Ramos (cell line): ENCODE data around the gene FAM221B.

Experiments
- in situ Hi-C: fragments of 300-500 bp; cut with MboI; formaldehyde crosslinking; loops from one replicate; pipeline ENCODE4 v1.14.3; 2022; ENCODE audit warnings: low sequenced_read_pairs; ENCODE audit not compliant: unreplicated experiment

FAM221B gene

DNA sequence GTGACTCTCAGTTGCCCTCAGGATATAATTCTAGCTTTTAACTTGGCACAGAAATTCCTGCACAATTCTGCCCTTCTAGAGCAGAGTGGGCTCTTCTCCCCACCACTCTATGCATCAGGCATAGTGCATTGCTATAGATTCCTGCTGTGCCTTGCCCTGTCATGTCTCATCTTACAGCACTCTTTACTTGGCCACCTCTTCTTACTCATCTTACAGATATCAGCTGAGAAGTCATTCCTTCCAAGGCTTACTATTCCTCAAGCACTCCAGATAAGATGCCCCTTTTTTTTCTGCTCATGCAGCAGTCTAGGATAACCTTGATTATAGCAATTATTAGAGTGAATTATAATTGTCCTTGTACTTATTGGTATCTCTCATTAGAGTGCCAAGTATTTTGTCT, 5.6 kb downstream of the FAM221B start:
- in situ Hi-C loops, result no loop called here

- in situ Hi-C loops, result no loop called here
Observed at GRCh38 chr9:35820076-35820475, 8.5 kb downstream of the FAM221B start.

GRCh38 chr9:35818341-35818740, 10.2 kb downstream of the FAM221B start:
- in situ Hi-C loops, result no loop called here

- in situ Hi-C loops, result no loop called here
Observed at GRCh38 chr9:35816708-35817107, 11.8 kb downstream of the FAM221B start.

GRCh38 chr9:35814841-35815543, 13.5 kb downstream of the FAM221B start, which contains the start of gene HINT2:
TSS of gene HINT2 (minus strand) at chr9:35815042. CDS start at chr9:35814979, 63 bp downstream.
- in situ Hi-C loops, result no loop called here

DNA sequence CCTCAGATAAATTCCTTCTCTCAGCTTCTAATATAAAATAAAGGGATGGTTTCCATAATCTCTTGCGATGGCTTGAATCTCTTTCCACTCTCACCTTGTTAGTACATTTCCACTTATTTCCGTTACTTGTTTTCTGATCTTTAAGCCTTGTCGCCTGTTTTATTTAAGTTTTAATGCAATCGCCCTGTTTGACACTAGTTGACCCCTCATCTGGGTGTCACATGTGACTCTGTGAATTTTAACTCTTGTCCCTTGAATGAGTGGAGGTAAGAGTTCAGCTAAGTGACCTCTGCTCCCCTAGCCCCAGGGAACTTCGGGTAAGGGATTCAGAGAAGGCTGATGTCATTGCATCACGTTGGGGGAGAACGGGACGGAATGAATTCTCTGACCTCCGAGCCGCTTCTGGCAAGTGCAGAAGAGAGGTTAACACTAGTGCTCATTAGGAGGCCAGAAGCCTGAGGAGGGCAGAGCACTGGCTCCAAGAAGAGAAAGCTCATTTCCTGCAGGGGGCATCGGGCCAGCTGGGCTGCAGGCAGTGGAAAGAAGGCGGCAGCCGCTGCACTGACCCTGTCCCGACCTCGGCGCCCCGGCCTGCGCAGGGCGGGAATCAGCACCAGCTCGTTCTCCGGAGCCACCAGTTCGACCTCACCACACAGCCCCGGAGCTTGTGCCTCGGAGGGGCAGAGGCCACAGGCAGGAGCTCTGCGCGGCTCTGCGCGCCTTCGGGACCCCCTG, 14.3 kb downstream of the FAM221B start:
- in situ Hi-C loops, result no loop called here

GRCh38 chr9:35813434-35814105, 15.0 kb downstream of the FAM221B start:
- in situ Hi-C loops, result no loop called here

- in situ Hi-C loops, result no loop called here
Observed at GRCh38 chr9:35812025-35812602, 16.4 kb downstream of the FAM221B start, which contains the start of gene SPAG8. TSS of gene SPAG8 (minus strand) at chr9:35812262. CDS start at chr9:35812147, 115 bp downstream.

DNA sequence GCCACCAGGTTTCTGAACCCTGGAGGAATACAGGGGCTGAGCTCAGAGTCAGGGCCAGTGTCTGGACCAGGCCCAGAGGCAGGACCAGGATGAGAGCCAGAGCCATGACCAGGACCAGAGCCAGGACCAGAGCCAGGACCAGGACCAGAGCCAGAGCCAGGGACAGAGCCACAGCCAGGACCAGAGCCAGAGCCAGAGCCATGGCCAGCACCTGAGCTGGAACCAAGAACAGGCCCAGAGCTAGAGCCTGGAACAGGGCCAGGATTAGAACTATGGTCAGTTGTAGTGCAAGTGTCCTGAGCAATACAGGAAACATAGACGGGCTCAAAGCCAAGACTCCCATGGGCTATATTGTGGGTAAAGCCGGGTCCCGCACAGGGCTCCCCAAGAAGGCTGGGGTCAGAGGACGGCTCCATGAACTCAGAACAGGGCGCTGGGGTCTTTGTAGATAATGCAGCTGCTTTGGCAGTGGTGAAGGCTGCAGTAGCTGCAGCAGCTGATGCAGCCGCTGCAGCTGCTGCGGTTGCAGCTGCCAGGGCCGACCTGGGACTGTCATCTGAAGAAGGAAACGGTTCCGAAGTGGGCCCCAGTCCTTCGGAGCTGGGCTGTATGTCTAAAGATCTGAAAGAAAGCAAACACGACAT, 17.0 kb downstream of the FAM221B start:
- in situ Hi-C loops, result no loop called here

DNA sequence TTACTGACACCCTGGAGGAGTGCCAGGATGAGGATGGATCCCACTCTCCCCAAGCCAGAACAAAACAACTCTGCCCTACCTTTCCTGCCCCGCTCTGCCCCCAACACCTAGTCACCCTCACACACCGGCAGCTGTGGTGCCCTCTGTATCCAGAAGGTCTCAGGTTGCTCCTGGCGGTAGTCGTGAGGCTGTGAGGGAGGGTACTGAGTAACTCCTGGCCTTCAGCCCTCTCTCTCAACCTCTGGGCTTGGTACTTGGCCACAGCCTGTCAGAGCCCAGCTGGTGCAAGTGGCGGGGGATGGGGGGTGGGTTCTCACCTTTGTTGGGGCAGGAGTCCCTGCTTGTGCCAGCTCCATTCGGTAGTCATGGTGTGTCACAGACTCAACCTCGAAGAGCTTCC, 18.4 kb downstream of the FAM221B start:
- in situ Hi-C loops, result no loop called here

DNA sequence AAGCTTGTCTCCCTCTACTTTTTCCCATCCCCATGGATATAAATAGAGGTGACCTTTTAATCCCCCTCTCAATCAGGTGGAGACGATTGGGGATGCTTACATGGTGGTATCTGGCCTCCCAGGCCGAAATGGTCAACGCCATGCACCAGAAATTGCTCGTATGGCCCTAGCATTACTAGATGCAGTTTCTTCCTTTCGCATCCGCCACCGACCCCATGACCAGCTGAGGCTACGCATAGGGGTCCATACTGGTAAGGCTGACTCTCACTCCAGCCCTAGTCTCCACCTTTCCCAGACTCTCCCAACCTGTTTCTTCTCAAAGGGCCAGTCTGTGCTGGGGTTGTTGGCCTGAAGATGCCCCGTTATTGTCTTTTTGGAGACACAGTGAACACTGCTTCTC, 20.1 kb downstream of the FAM221B start:
- in situ Hi-C loops, result no loop called here

GRCh38 chr9:35806101-35806500, 22.4 kb downstream of the FAM221B start:
- in situ Hi-C loops, result no loop called here

GRCh38 chr9:35801328-35802128, 27.0 kb downstream of the FAM221B start:
- in situ Hi-C loops, result no loop called here

DNA sequence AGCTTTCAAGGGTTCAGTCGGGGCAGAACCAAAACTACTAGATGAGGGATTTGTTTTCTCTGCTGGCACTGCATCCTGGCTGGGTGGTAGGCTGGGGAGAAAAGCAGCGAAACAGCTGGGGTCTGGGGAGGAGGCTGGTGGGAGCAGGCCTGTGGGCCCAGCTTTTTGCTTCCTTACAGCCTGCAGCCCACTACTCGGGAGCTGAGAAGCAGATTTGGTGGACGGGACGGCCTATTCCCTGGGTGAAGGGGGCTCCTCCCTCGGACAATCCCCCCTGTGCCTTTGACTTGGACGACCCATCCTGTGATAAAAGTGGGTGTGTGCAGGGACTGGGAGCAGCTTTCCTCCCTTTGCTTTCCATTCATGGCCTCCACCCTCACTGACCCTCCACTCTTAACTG, 28.0 kb downstream of the FAM221B start:
- in situ Hi-C loops, result no loop called here

GRCh38 chr9:35798658-35799374, 29.7 kb downstream of the FAM221B start:
- in situ Hi-C loops, result no loop called here

DNA sequence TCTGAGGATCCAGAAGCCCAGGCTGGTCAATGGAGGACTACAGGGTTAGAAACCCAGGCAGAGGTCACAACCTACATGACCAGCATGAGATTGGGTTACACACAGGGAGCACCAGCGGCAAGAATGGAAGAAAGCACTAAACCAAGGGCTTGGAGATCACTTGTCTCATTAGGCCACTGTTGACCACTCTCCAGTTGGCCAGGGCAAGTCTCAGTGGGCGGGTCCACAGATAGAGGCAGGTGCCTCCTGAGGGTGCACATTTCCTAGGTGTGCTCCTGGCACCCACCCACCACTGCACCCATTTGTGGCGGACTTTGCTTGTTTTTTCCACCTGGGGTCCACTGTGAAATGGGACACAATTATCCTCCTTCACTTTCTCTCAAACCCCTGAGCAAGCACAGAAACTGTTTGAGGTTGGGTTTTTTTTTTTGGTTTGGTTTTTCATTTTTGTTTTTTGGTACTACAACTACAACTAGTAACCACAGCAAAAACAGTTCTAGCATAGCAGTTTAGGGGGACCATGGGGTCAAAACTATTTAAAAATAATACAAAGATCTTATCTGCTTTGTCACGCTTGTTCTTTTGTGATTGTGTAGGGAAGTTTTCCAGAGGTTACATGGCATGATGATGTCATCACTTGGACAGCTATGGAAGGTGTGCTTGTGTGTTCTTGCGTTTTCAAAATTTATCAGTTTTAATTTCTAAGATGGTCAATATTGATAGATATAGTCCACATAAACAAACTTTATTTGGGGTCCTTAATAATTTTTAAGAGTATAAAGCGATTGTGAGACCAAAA, 31.0 kb downstream of the FAM221B start:
- in situ Hi-C loops, result no loop called here

DNA sequence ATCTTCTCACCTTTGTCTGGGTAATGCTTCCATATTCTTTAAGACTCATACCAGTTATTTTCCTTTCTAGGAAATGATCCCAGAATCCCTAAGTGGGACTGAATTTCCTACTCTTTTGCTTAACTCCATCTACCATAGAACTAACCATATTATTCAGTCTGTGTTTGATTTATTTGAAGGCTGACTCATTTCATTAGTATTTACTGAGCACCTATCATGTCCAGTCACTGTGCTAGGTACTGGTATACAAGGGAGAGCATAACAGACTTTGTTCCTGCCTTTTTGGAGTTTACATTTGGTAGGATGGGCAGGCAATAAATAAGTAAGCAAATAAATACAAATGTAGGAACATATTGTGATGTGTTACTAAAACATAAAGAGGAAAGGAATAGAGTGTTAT, 32.8 kb downstream of the FAM221B start:
- in situ Hi-C loops, result no loop called here

GRCh38 chr9:35793461-35793860, 35.1 kb downstream of the FAM221B start:
- in situ Hi-C loops, result loop anchor here (5.0 kb wide), 1 partner anchor 84 kb away; no protein-coding TSS in a partner anchor
